Thoracic aorta (tissue), 2 donors: ENCODE data around the gene CRIP1. TPM values are rescaled to one million over a fixed set of nuclear protein-coding genes. Genes with fewer than 3 reads are reported as not detected.

ENCODE experiments used
- ATAC-seq: fragments of 150-250 bp; one replicate; pipeline ENCODE4 v1.8.0; 2017; ENCODE audit warnings: low read depth; ENCODE audit not compliant: insufficient number of reproducible peaks, low FRiP score
- DNase-seq: peaks from one replicate; pipeline ENCODE4 v3.0.0-alpha.2; 2020; ENCODE audit warnings: low spot score
- H3K27ac ChIP-seq, 2 donors: fragments of 200-600 bp; sonication (generic); 1 replicate in 1 of 2; 2 replicates in 1 of 2; pipeline ENCODE4 v1.5.1; 2016; ENCODE audit warnings: mild to moderate bottlenecking in 2 of 2, moderate library complexity in 2 of 2
- H3K27me3 ChIP-seq: fragments of 200-600 bp; sonication (generic); replicated peaks from 2 replicates; pipeline ENCODE4 v1.6.0; 2016; ENCODE audit warnings: mild to moderate bottlenecking; ENCODE audit not compliant: insufficient read depth
- H3K36me3 ChIP-seq: fragments of 200-600 bp; sonication (generic); one replicate; pipeline ENCODE4 v1.5.1; 2016
- H3K4me1 ChIP-seq, 2 donors: fragments of 200-600 bp; sonication (generic); 1 replicate in 1 of 2; 2 replicates in 1 of 2; pipeline versions ENCODE4 v1.5.1 to v1.6.0; 2016; ENCODE audit warnings: low read depth in 2 of 2, mild to moderate bottlenecking in 1 of 2; ENCODE audit not compliant: control insufficient read depth in 1 of 2
- H3K4me3 ChIP-seq: fragments of 200-600 bp; sonication (generic); 2 replicates; pipeline ENCODE4 v1.5.1; 2016; ENCODE audit warnings: mild to moderate bottlenecking
- H3K9me3 ChIP-seq: fragments of 200-600 bp; sonication (generic); 2 replicates; pipeline ENCODE4 v1.5.1; 2016
- total RNA-seq, 2 donors: library from RNA; depleted of rRNA; stranded (reverse); fragments of >200 nt; gene quantifications; one replicate each; pipeline versions ENCODE4 v1.1.0 to v1.2.3, GENCODE V29; 2016
- TF ChIP-seq, protein P1 (sequence below): fragments of 200-600 bp; sonication (generic); IDR thresholded peaks from one replicate; pipeline ENCODE4 v1.5.1; 2019; ENCODE audit warnings: antibody characterized with exemption

The CRIP1 gene
- total RNA-seq, 2 donors from 2014 or later = 75.4 to 325 TPM

DNA sequence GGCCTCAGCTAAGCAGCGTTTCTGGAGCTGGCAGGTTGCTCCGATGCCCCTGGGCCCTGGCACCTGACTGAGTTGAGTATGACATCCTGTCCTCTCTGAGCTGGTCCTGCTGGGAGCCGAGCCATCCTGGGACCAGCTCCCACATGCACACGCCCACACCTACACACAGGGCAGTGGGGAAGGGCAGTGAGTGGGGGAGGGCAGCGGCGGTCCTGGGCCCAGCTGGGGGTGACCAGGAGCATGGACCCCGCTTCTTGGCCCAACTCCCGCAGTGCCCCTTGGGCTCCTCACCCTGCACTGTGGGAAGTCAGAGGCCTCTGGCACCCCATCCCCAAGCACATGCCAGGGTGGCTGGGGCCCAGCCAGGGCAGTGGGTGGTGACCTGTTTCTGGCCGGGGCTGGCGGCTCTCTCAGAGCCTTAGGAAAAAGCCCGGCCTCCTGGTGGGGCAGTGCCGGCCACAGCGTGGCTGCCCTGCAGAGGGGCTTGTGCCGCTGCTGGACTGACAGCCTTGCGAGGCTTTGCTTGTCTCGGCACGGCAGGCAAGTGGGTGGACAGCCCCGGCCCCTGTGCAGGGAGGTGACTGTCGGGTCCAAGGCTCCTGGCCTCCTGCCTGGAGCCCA is 18.0 kb upstream of the CRIP1 start:
- DNase-seq (no peak), ATAC-seq (no peak)
- H3K36me3 ChIP-seq = peaks cover 19% of the 10 kb centered on the region
- TF ChIP-seq, protein P1, sequence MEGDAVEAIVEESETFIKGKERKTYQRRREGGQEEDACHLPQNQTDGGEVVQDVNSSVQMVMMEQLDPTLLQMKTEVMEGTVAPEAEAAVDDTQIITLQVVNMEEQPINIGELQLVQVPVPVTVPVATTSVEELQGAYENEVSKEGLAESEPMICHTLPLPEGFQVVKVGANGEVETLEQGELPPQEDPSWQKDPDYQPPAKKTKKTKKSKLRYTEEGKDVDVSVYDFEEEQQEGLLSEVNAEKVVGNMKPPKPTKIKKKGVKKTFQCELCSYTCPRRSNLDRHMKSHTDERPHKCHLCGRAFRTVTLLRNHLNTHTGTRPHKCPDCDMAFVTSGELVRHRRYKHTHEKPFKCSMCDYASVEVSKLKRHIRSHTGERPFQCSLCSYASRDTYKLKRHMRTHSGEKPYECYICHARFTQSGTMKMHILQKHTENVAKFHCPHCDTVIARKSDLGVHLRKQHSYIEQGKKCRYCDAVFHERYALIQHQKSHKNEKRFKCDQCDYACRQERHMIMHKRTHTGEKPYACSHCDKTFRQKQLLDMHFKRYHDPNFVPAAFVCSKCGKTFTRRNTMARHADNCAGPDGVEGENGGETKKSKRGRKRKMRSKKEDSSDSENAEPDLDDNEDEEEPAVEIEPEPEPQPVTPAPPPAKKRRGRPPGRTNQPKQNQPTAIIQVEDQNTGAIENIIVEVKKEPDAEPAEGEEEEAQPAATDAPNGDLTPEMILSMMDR = peak; percentile 8
- peaks cover 29 to 42% of the 10 kb centered on the region in 2 donors for H3K4me1 ChIP-seq
- H3K27me3 ChIP-seq = no peaks in the 10 kb centered on the region
- no peak overlapping the region for H3K4me3 ChIP-seq
- H3K27ac ChIP-seq = peak overlapping the region; percentile 43 to 69
- H3K9me3 ChIP-seq = no peaks in the 10 kb centered on the region

DNA sequence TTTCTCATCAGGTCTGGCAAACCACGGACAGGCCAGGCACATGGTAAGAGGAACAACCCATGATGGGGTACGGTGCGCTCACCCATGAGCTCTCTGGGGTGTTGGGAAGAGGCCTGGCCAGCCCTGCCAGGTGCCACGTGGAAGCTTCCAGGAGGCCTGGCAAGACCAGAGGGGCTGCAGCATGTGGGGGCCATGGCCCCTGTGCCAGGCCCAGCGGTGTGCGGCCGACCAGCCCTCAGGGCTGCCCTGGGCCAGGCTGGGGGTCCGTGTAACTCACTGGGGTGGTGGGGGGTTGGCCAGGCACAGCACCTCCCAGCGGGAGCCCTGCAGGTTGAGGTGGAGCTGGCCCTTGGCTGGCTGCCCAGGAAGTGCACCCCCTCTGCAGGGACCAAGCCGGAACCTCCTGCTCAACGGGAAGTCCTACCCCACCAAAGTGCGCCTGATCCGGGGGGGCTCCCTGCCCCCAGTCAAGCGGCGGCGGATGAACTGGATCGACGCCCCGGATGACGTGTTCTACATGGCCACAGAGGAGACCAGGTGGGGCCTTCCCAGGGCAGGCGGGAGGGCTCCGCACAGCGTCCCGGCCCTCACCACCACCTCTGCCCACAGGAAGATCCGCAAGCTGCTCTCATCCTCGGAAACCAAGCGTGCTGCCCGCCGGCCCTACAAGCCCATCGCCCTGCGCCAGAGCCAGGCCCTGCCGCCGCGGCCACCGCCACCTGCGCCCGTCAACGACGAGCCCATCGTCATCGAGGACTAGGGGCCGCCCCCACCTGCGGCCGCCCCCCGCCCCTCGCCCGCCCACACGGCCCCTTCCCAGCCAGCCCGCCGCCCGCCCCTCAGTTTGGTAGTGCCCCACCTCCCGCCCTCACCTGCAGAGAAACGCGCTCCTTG is 17.0 kb upstream of the CRIP1 start:
- Histone ChIP-seq H3K4me3 (no peak overlapping the region), H3K4me1 (peaks cover 31 to 44% of the 10 kb centered on the region in 2 donors), H3K9me3 (no peaks in the 10 kb centered on the region), H3K36me3 (peaks cover 11% of the 10 kb centered on the region), H3K27ac (peak overlapping the region; percentile 32 to 69), H3K27me3 (no peaks in the 10 kb centered on the region)
- ATAC-seq (no peak), DNase-seq (no peak)
- TF ChIP-seq, protein P1 = no peak

DNA sequence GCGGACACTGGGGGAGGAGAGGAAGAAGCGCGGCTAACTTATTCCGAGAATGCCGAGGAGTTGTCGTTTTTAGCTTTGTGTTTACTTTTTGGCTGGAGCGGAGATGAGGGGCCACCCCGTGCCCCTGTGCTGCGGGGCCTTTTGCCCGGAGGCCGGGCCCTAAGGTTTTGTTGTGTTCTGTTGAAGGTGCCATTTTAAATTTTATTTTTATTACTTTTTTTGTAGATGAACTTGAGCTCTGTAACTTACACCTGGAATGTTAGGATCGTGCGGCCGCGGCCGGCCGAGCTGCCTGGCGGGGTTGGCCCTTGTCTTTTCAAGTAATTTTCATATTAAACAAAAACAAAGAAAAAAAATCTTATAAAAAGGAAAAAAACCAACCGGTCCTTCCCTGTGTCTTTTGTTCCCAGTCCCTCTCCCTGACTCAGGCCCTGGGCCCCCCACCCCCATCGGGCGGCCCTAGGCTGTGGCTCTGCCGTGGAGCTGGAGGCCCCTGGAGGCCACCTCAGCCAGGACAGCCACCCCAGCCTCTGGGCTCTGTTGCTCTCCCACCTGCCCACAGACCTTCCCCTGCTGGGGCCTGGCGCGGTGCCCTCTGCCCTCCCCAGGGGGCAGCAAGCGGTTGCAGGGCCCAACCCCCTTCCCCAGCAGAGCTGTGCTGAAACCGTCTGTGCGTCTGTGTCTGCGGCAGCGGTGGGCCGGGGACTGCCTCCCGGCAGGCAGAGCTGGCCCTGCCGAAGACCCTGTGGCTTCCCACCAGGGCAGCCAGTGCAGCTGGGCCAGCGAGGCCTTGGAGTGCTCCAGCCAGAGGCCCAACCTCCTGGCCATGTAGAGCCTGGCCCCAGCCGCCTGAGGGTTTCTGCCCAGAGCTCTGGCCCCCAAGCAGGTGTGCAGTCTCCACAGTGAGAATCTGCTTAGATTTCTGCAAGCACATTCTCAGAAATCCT is 16.1 kb upstream of the CRIP1 start:
- Histone ChIP-seq H3K36me3 (peaks cover 3% of the 10 kb centered on the region), H3K9me3 (no peaks in the 10 kb centered on the region), H3K4me3 (no peak overlapping the region), H3K4me1 (peaks cover 31 to 46% of the 10 kb centered on the region in 2 donors), H3K27ac (peak overlapping the region in 1 of 2 donors; percentile 44), H3K27me3 (no peaks in the 10 kb centered on the region)
- TF ChIP-seq, protein P1 = no peak
- DNase-seq (no peak), ATAC-seq (no peak)

DNA sequence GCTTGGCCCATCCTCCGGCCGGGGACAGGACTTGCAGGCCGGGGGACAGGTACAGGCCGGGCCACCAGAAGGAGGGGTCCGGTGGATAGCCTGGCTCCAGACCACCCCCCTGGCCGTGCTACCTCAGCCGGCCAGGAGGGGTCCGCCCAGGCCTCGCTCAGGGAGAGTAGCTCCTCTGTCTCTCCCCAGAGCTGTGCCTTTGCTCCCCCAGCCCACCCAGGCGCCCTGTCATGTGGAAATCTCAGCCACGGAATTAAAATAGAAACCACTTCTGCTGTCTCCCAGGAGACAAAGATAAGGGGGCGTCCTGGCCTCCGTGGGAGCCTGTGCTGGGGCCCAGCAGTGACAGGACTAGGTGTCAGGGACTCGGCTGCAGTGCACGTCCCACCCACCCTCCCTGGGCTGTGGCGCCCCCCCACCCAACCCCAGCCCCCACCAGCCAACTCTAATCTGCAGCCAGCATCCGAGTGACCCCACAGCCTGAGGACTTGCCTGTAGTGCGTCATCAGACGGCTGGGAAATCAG is 15.3 kb upstream of the CRIP1 start:
- ATAC-seq = no peak
- peaks cover 31 to 54% of the 10 kb centered on the region in 2 donors for H3K4me1 ChIP-seq
- H3K4me3 ChIP-seq = no peak overlapping the region
- H3K27me3 ChIP-seq = no peaks in the 10 kb centered on the region
- TF ChIP-seq, protein P1 = peak; percentile 7
- DNase-seq = no peak
- peaks cover 3% of the 10 kb centered on the region for H3K36me3 ChIP-seq
- no peaks in the 10 kb centered on the region for H3K9me3 ChIP-seq
- peak overlapping the region in 1 of 2 donors; percentile 96 for H3K27ac ChIP-seq
